GM18907 (cell line): ENCODE results near the gene ITIH4.
"Not testable (repeated sequence)": the region's sequence is repeated elsewhere in the genome, so short reads cannot be mapped to it uniquely, and the experiment has no call there.

Source experiments
- ATAC-seq: cut with Tn5 transposase; IDR thresholded peaks from one replicate; pipeline ENCODE4 v1.9.1; 2021; ENCODE audit warnings: mild to moderate bottlenecking, moderate library complexity; ENCODE audit not compliant: unreplicated experiment

The ITIH4 gene

GRCh38 chr3:52787246-52787645 lies 43.2 kb downstream of the ITIH4 start:
- ATAC-seq: no peak

- ATAC-seq: no peak
Measured at GRCh38 chr3:52786330-52787215, 43.9 kb downstream of the ITIH4 start.

GRCh38 chr3:52784931-52785590 lies 45.4 kb downstream of the ITIH4 start:
- no peak for ATAC-seq

- ATAC-seq: no peak
Measured at GRCh38 chr3:52784021-52784621, 46.4 kb downstream of the ITIH4 start.

GRCh38 chr3:52783211-52783555 lies 47.3 kb downstream of the ITIH4 start:
- no peak for ATAC-seq

GRCh38 chr3:52782412-52783210 lies 47.9 kb downstream of the ITIH4 start:
- no peak for ATAC-seq

- ATAC-seq: no peak
Measured at GRCh38 chr3:52781741-52782140, 48.7 kb downstream of the ITIH4 start.

GRCh38 chr3:52779837-52780585 lies 50.5 kb downstream of the ITIH4 start:
- ATAC-seq: no peak

- peak; percentile 64 for ATAC-seq
Measured at GRCh38 chr3:52779011-52779836, 51.2 kb downstream of the ITIH4 start.

- no peak for ATAC-seq
Measured at GRCh38 chr3:52777959-52778805, 52.3 kb downstream of the ITIH4 start.

- ATAC-seq: no peak
Measured at GRCh38 chr3:52777127-52777958, 53.1 kb downstream of the ITIH4 start, which contains the start of gene ITIH1. Gene ITIH1, plus strand, starts transcription at chr3:52777599. Its CDS starts 17 bp downstream, at chr3:52777616.

- not testable (repeated sequence) for ATAC-seq
Measured at GRCh38 chr3:52776486-52776885, 54.0 kb downstream of the ITIH4 start.

GRCh38 chr3:52775877-52776276 lies 54.6 kb downstream of the ITIH4 start:
- ATAC-seq: no peak

- no peak for ATAC-seq
Measured at GRCh38 chr3:52774901-52775864, 55.3 kb downstream of the ITIH4 start.

GRCh38 chr3:52774066-52774713 lies 56.3 kb downstream of the ITIH4 start:
- ATAC-seq: no peak
